Calu3 (cell line): ENCODE measurements around the gene RHOC. TPM values are rescaled to one million over a fixed set of nuclear protein-coding genes. Genes with fewer than 3 reads are reported as not detected.

Source experiments
- BruUV-seq: library from RNA; stranded (reverse); fragments of 400-500 nt; replicated peaks from 2 replicates; lab custom pipeline; 2021; lab: Mats Ljungman, UMichigan
- CTCF ChIA-PET: fragments of 300-600 bp; sonication (Branson Sonifier 250); formaldehyde crosslinking; loops from one replicate; lab custom pipeline; 2022; ENCODE audit warnings: antibody characterized with exemption; lab: Charles Lee
- DNase-seq: peaks from one replicate; pipeline ENCODE4 v3.0.0; 2022
- H3K27ac Mint-ChIP-seq: one replicate; pipeline ENCODE4 v1.8.0; 2022; ENCODE audit warnings: mixed read lengths; ENCODE audit not compliant: unreplicated experiment
- H3K27me3 Mint-ChIP-seq: one replicate; pipeline ENCODE4 v1.8.0; 2022; ENCODE audit warnings: mixed read lengths; ENCODE audit not compliant: unreplicated experiment
- H3K36me3 Mint-ChIP-seq: one replicate; pipeline ENCODE4 v1.8.0; 2022; ENCODE audit warnings: mild to moderate bottlenecking, moderate library complexity, mixed read lengths; ENCODE audit not compliant: insufficient read depth, unreplicated experiment
- H3K4me1 Mint-ChIP-seq: one replicate; pipeline ENCODE4 v1.8.0; 2022; ENCODE audit warnings: mild to moderate bottlenecking, low read depth, mixed read lengths; ENCODE audit not compliant: unreplicated experiment
- H3K4me3 Mint-ChIP-seq: one replicate; pipeline ENCODE4 v1.8.0; 2022; ENCODE audit warnings: mild to moderate bottlenecking, low read depth, moderate library complexity, mixed read lengths; ENCODE audit not compliant: unreplicated experiment
- H3K9me3 Mint-ChIP-seq: one replicate; pipeline ENCODE4 v1.8.0; 2022; ENCODE audit warnings: low read depth, mixed read lengths; ENCODE audit not compliant: unreplicated experiment
- CTCF ChIP-seq: fragments of 200-600 bp; IDR thresholded peaks from one replicate; pipeline ENCODE4 v1.8.0; 2022; ENCODE audit warnings: antibody characterized with exemption; ENCODE audit not compliant: unreplicated experiment
- intact Hi-C: fragments of 100-400 bp; cut with micrococcal nuclease; formaldehyde crosslinking; loops from one replicate; pipeline ENCODE4 v1.10.0; 2022; ENCODE audit not compliant: unreplicated experiment
- total RNA-seq: library from RNA; stranded (reverse); gene quantifications from 2 replicates; pipeline ENCODE4 v1.2.3, GENCODE V29; 2022

Gene RHOC
- total RNA-seq, 1 experiment from 2014 or later = 176 TPM

GRCh38 chr1:112687785-112688496 lies 19.0 kb downstream of the RHOC start:
- no peak overlapping the region for H3K27ac Mint-ChIP-seq
- H3K9me3 Mint-ChIP-seq = no peaks in the 10 kb centered on the region
- peaks cover 5% of the 10 kb centered on the region for H3K36me3 Mint-ChIP-seq
- intact Hi-C loops = no loop called here
- TF ChIP-seq CTCF = no peak
- CTCF ChIA-PET = no interaction called here
- DNase-seq = no peak
- no peaks in the 10 kb centered on the region for H3K27me3 Mint-ChIP-seq
- H3K4me1 Mint-ChIP-seq = no peaks in the 10 kb centered on the region
- no peak overlapping the region for H3K4me3 Mint-ChIP-seq
- BruUV-seq = no TSS peak

GRCh38 chr1:112687361-112687760 lies 19.6 kb downstream of the RHOC start:
- no peak for DNase-seq
- Mint-ChIP-seq H3K9me3 (no peaks in the 10 kb centered on the region), H3K4me1 (no peaks in the 10 kb centered on the region), H3K27me3 (no peaks in the 10 kb centered on the region), H3K4me3 (no peak overlapping the region), H3K36me3 (peaks cover 5% of the 10 kb centered on the region), H3K27ac (no peak overlapping the region)
- no TSS peak for BruUV-seq
- CTCF ChIA-PET = no interaction called here
- no peak for TF ChIP-seq CTCF
- intact Hi-C loops = no loop called here

- H3K9me3 Mint-ChIP-seq = no peaks in the 10 kb centered on the region
- no peak for DNase-seq
- no peak overlapping the region for H3K4me3 Mint-ChIP-seq
- no peak for TF ChIP-seq CTCF
- intact Hi-C loops = no loop called here
- no peaks in the 10 kb centered on the region for H3K27me3 Mint-ChIP-seq
- no peak overlapping the region for H3K27ac Mint-ChIP-seq
- CTCF ChIA-PET = no interaction called here
- H3K4me1 Mint-ChIP-seq = no peaks in the 10 kb centered on the region
- BruUV-seq = no TSS peak
- peaks cover 5% of the 10 kb centered on the region for H3K36me3 Mint-ChIP-seq
These were observed 20.1 kb downstream of the RHOC start for GRCh38 chr1:112686835-112687234.

GRCh38 chr1:112686417-112686816 lies 20.5 kb downstream of the RHOC start:
- H3K4me3 Mint-ChIP-seq = no peak overlapping the region
- DNase-seq = no peak
- CTCF ChIA-PET = no interaction called here
- no peak overlapping the region for H3K27ac Mint-ChIP-seq
- no peak for TF ChIP-seq CTCF
- intact Hi-C loops = no loop called here
- no TSS peak for BruUV-seq
- H3K36me3 Mint-ChIP-seq = peaks cover 5% of the 10 kb centered on the region
- H3K27me3 Mint-ChIP-seq = no peaks in the 10 kb centered on the region
- no peaks in the 10 kb centered on the region for H3K9me3 Mint-ChIP-seq
- H3K4me1 Mint-ChIP-seq = no peaks in the 10 kb centered on the region
